Adrenal gland (tissue), 12 donors: ENCODE measurements around the gene SPATA4. TPM values are rescaled to one million over a fixed set of nuclear protein-coding genes. Genes with fewer than 3 reads are reported as not detected.

ENCODE experiments used
- DNase-seq, 7 donors: peaks; one replicate each; pipeline ENCODE4 v3.0.0-alpha.2; 2019 to 2020
- H3K27ac ChIP-seq, 5 donors: fragments of 200-600 bp; sonication (generic) in 4 of 5; 1 replicate in 3 of 5; 2 replicates in 2 of 5; pipeline versions ENCODE4 v1.5.1 to v1.8.0; 2016 to 2020; ENCODE audit warnings: mild to moderate bottlenecking in 1 of 5
- H3K27me3 ChIP-seq: fragments of 200-600 bp; 2 replicates; pipeline ENCODE4 v1.8.0; 2021
- H3K36me3 ChIP-seq, 2 donors: fragments of 200-600 bp; replicated peaks in 1 of 2; 1 replicate in 1 of 2; 2 replicates in 1 of 2; pipeline versions ENCODE4 v1.5.1 to v1.8.0; 2018 to 2022
- H3K4me1 ChIP-seq, 2 donors: fragments of 200-600 bp; replicated peaks in 1 of 2; 1 replicate in 1 of 2; 2 replicates in 1 of 2; pipeline versions ENCODE4 v1.5.1 to v1.8.0; 2018 to 2021
- H3K4me3 ChIP-seq, 4 donors: fragments of 200-600 bp; sonication (generic) in 3 of 4; one replicate each; pipeline ENCODE4 v1.5.1; 2016 to 2018
- H3K9me3 ChIP-seq, 3 donors: fragments of 200-600 bp; sonication (generic) in 1 of 3; replicated peaks in 1 of 3; 1 replicate in 2 of 3; 2 replicates in 1 of 3; pipeline versions ENCODE4 v1.5.1 to v1.8.0; 2016 to 2021
- POLR2A ChIP-seq, 2 donors: fragments of 450-650 bp; IDR thresholded peaks; one replicate each; pipeline ENCODE4 v1.6.1; 2017; ENCODE audit warnings: antibody characterized with exemption in 2 of 2, mild to moderate bottlenecking in 2 of 2, moderate library complexity in 1 of 2
- WGBS, 4 donors: extraction: QIAGEN DNeasy Blood & Tissue Kit in 2 of 4; methylation state at CpG; one replicate each; pipeline versions ENCODE4 v1.1.5 to v1.1.7; 2013 to 2017; 5-methylcytosine and 5-hydroxymethylcytosine counted together
- intact Hi-C, 2 donors: fragments of 100-400 bp; cut with DNase I; formaldehyde crosslinking; loops; one replicate each; pipeline versions ENCODE4 v1.14.1 to v1.15.0; 2022 to 2023
- polyA plus RNA-seq, 3 donors: library from polyadenylated mRNA; stranded (reverse); fragments of 200-250 nt in 2 of 3; fragments of 350-450 nt in 1 of 3; fragmentation: Illumina TruSeq in 1 of 3; extraction: RNeasy Lipid Tissue Mini Kit (QIAGEN cat#74804) in 1 of 3; gene quantifications; one replicate each; pipeline ENCODE4 v1.2.3, GENCODE V29; 2013 to 2014
- total RNA-seq, 9 donors: library from RNA; depleted of rRNA in 4 of 9; stranded (reverse); fragments of >200 nt in 4 of 9; fragments of 120-200 nt in 1 of 9; fragmentation: NEBNext Ultra II Directional in 1 of 9; extraction: Animal tissue kit (Norgen Biotek cat#: 25700) in 1 of 9; gene quantifications; one replicate each; pipeline versions ENCODE4 v1.1.0 to v1.2.4, GENCODE V29; 2013 to 2023
- TF ChIP-seq, protein P1 (sequence below), 6 experiments: fragments of 450-650 bp in 4 of 6; fragments of 200-600 bp in 2 of 6; sonication (generic) in 1 of 6; IDR thresholded peaks; 1 replicate in 5 of 6; 2 replicates in 1 of 6; pipeline versions ENCODE4 v1.5.1 to v1.8.0; 2016 to 2021; ENCODE audit warnings: antibody characterized with exemption in 6 of 6, mild to moderate bottlenecking in 2 of 6, moderate library complexity in 1 of 6
- donor health status: healthy with polysubstance abuse.
- donor health status: Bipolar disorder and iron deficiency.
- donor health status: DM: yes; HTN: yes; CAD: no.
- donor health status: DM: no; HTN: no; CAD: no.
- donor health status: DM: no; HTN: no; CAD: no.
- donor health status: DM: yes; HTN: yes; CAD: no.

Gene SPATA4
- total and polyA plus RNA-seq, 12 donors = 0.13 to 0.83 (median 0.33) TPM; not detected in 5

DNA sequence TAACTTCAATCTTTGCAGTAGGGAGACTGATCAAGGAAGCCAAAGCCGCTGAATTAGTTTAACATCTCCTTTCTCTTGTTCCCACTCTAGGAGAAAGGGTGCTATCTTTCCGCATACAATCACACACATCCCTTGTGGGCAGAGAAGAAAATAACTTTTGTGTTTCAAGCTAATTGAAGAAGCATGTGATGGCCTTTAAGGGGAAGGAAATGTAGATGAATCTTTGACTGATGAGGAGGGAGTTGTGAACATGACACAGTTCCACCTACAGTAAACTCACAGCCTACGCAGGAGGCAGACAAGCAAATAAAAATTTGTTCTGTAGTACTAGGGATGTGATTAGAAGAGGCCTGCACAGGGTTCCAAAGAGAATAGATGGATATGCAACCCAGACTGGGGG lies 14.7 kb upstream of the SPATA4 start:
- H3K4me1 ChIP-seq = no peaks in the 10 kb centered on the region
- TF ChIP-seq, protein P1, sequence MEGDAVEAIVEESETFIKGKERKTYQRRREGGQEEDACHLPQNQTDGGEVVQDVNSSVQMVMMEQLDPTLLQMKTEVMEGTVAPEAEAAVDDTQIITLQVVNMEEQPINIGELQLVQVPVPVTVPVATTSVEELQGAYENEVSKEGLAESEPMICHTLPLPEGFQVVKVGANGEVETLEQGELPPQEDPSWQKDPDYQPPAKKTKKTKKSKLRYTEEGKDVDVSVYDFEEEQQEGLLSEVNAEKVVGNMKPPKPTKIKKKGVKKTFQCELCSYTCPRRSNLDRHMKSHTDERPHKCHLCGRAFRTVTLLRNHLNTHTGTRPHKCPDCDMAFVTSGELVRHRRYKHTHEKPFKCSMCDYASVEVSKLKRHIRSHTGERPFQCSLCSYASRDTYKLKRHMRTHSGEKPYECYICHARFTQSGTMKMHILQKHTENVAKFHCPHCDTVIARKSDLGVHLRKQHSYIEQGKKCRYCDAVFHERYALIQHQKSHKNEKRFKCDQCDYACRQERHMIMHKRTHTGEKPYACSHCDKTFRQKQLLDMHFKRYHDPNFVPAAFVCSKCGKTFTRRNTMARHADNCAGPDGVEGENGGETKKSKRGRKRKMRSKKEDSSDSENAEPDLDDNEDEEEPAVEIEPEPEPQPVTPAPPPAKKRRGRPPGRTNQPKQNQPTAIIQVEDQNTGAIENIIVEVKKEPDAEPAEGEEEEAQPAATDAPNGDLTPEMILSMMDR (IDR thresholded peaks at IDR 0.05) = no peak
- no peak for TF ChIP-seq POLR2A (IDR thresholded peaks at IDR 0.05)
- no peak overlapping the region for H3K27ac ChIP-seq
- 80 to 92% (median 86%) methylated on average over 3 of the region's 3 CpGs for WGBS, 4 donors
- no peaks in the 10 kb centered on the region for H3K9me3 ChIP-seq
- H3K36me3 ChIP-seq = no peaks in the 10 kb centered on the region
- no peak for DNase-seq
- H3K27me3 ChIP-seq = no peaks in the 10 kb centered on the region
- H3K4me3 ChIP-seq = no peak overlapping the region
- intact Hi-C loops = no loop called here

DNA sequence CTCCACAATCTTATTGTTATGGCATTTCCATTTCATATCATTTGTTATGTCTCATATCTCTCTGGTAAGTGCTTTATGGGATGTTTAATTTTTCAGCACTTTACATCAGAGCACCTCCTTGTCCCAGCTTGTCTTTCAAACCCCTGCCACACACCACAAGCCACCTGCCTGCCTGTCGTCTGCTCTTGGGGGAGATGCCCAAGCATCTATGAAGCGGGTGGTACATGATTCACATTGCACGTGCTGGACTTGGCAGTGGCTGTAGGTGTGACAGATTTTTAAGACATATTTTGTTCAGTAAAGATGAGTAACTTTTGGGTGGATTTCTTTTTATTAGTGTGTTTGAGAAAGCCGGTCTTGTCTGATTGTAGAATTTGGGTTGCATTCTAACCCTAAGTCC lies 14.2 kb upstream of the SPATA4 start:
- H3K4me1 ChIP-seq = no peaks in the 10 kb centered on the region
- no peaks in the 10 kb centered on the region for H3K9me3 ChIP-seq
- H3K27ac ChIP-seq = no peak overlapping the region
- no peak for DNase-seq
- WGBS, 4 donors = 72 to 90% (median 83%) methylated on average over 4 of the region's 4 CpGs
- no peaks in the 10 kb centered on the region for H3K36me3 ChIP-seq
- no peak overlapping the region for H3K4me3 ChIP-seq
- intact Hi-C loops = no loop called here
- no peak for TF ChIP-seq POLR2A (IDR thresholded peaks at IDR 0.05)
- TF ChIP-seq, protein P1 (IDR thresholded peaks at IDR 0.05) = no peak
- no peaks in the 10 kb centered on the region for H3K27me3 ChIP-seq

DNA sequence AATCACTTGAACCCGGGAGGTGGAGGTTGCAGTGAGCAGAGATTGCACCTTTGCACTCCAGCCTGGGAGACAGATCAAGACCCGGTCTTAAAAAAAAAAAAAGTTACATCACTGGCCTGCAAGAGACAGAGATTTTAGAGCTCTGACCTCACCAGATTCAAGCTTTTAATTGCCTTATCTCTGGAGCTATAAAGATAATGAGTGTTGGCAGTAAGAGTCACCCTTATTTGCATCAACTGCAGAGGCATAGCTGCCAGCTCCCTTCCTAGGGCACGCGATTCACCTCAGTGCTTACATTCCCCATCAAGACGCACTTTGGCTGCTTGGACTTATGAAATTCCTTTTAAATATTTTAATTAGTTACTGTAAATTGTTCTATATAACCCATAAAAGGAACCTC lies 12.5 kb upstream of the SPATA4 start:
- 71 to 88% (median 82%) methylated on average over 5 of the region's 5 CpGs for WGBS, 4 donors
- intact Hi-C loops = no loop called here
- H3K4me3 ChIP-seq = no peak overlapping the region

DNA sequence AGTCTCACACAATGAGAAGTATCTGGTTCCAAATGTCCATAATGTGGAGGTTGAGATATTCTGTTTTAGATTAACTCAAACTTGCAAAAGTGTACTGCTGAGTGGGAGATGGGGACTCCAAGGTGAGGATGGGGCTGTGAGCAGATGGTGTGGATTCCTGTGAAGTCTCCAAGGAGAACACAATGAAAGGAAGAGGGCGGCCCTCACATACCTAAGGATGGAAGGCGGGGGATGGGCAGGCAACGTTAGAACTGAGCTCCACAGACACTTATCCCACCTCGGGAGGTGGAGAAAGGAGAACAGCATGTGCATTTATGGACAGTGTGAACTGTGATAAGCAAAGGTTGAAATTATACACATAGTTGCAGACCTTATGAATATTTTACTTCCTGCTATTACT lies 9.9 kb upstream of the SPATA4 start:
- DNase-seq = no peak
- no peak overlapping the region for H3K27ac ChIP-seq
- H3K27me3 ChIP-seq = no peaks in the 10 kb centered on the region
- H3K36me3 ChIP-seq = no peaks in the 10 kb centered on the region
- H3K4me1 ChIP-seq = no peaks in the 10 kb centered on the region
- TF ChIP-seq, protein P1 (IDR thresholded peaks at IDR 0.05) = no peak
- no peak for TF ChIP-seq POLR2A (IDR thresholded peaks at IDR 0.05)
- H3K9me3 ChIP-seq = no peaks in the 10 kb centered on the region
- H3K4me3 ChIP-seq = no peak overlapping the region
- 57 to 62% (median 61%) methylated on average over 4 of the region's 4 CpGs for WGBS, 4 donors
- intact Hi-C loops = no loop called here

More for the DNA sequence above, 12.5 kb upstream of the SPATA4 start:
- no peaks in the 10 kb centered on the region for H3K9me3 ChIP-seq
- H3K4me1 ChIP-seq = no peaks in the 10 kb centered on the region
- no peaks in the 10 kb centered on the region for H3K27me3 ChIP-seq
- H3K27ac ChIP-seq = no peak overlapping the region
- no peak for DNase-seq
- no peaks in the 10 kb centered on the region for H3K36me3 ChIP-seq
- TF ChIP-seq, protein P1 (IDR thresholded peaks at IDR 0.05) = no peak
- no peak for TF ChIP-seq POLR2A (IDR thresholded peaks at IDR 0.05)
